ENCODE results near the gene RPN2. TPM values are rescaled to one million over a fixed set of nuclear protein-coding genes. Genes with fewer than 3 reads are reported as not detected.

Gene RPN2
- 100 to 1,000 TPM; 102 to 286 TPM for total RNA-seq
- polyA plus RNA-seq = 100 to 1,000 TPM in 1 of 2 donors, 10 to 100 TPM in 1; 88.9 to 276 TPM
- long read RNA-seq, donor 1, transcript RPN2-201 (17 exons, 2,515 nt) = major isoform, 38 of 197 reads
- long read RNA-seq, donor 1, partial matches to known transcripts = 149 of 197 reads
- long read RNA-seq, donor 1, other reads (novel, unspliced or antisense) = 10 of 197 reads
- long read RNA-seq, donor 2, transcript RPN2-201 (17 exons, 2,515 nt) = major isoform, 6 of 96 reads
- long read RNA-seq, donor 2, partial matches to known transcripts = 90 of 96 reads
- long read RNA-seq, donor 2, other reads (novel, unspliced or antisense) = 0 of 96 reads
- long read RNA-seq, donor 3, transcript RPN2-201 (17 exons, 2,515 nt) = major isoform, 14 of 100 reads
- long read RNA-seq, donor 3, partial matches to known transcripts = 86 of 100 reads
- long read RNA-seq, donor 3, other reads (novel, unspliced or antisense) = 0 of 100 reads
- long read RNA-seq, donor 4, transcript RPN2-201 (17 exons, 2,515 nt) = major isoform, 5 of 107 reads
- long read RNA-seq, donor 4, partial matches to known transcripts = 102 of 107 reads
- long read RNA-seq, donor 4, other reads (novel, unspliced or antisense) = 0 of 107 reads
- long read RNA-seq, donor 5, transcript RPN2-201 (17 exons, 2,515 nt) = major isoform, 54 of 226 reads
- long read RNA-seq, donor 5, partial matches to known transcripts = 158 of 226 reads
- long read RNA-seq, donor 5, other reads (novel, unspliced or antisense) = 13 of 226 reads

- DNase-seq = peak; percentile 98 to 99 (median 98)
- Histone ChIP-seq H3K4me3 (peak within 1 kb of the TSS; percentile 99), H3K4me1 (ENCODE audit: control insufficient read depth in 5 of 5, insufficient read depth in 5 of 5, low read length in 5 of 5) (peaks cover 4 to 14% (median 6%) of the 10 kb centered on the region in 5 donors), H3K9me3 (ENCODE audit: control insufficient read depth in 4 of 4, insufficient read depth in 3 of 4, low read length in 3 of 4) (no peaks in the 10 kb centered on the region), H3K27ac (ENCODE audit: low read depth in 1 of 2, low read length in 1 of 2) (peak within 1 kb of the TSS; percentile 89 to 95), H3K9ac (ENCODE audit: insufficient read depth in 1 of 2, low read length in 2 of 2) (peak within 1 kb of the TSS; percentile 82 to 86), H3K36me3 (ENCODE audit: control insufficient read depth in 4 of 4, insufficient read depth in 4 of 4, low read length in 4 of 4) (peaks cover 0 to under 1% (median 0%) of the 10 kb centered on the region in 4 donors), H3K27me3 (ENCODE audit: control insufficient read depth in 3 of 3, insufficient read depth in 3 of 3, low read length in 2 of 3) (no peaks in the 10 kb centered on the region)
- TF ChIP-seq, protein P1, sequence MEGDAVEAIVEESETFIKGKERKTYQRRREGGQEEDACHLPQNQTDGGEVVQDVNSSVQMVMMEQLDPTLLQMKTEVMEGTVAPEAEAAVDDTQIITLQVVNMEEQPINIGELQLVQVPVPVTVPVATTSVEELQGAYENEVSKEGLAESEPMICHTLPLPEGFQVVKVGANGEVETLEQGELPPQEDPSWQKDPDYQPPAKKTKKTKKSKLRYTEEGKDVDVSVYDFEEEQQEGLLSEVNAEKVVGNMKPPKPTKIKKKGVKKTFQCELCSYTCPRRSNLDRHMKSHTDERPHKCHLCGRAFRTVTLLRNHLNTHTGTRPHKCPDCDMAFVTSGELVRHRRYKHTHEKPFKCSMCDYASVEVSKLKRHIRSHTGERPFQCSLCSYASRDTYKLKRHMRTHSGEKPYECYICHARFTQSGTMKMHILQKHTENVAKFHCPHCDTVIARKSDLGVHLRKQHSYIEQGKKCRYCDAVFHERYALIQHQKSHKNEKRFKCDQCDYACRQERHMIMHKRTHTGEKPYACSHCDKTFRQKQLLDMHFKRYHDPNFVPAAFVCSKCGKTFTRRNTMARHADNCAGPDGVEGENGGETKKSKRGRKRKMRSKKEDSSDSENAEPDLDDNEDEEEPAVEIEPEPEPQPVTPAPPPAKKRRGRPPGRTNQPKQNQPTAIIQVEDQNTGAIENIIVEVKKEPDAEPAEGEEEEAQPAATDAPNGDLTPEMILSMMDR (IDR thresholded peaks at IDR 0.05; ENCODE audit: control extremely low read depth, extremely low read depth) = no peak
- WGBS, 2 donors = 0% methylated on average over 69 to 80 of the region's 80 CpGs
- peak; percentile 99 for ATAC-seq (ENCODE audit: insufficient read depth, low FRiP score)
Measured at GRCh38 chr20:37178839-37179682, at the start of gene RPN2, which contains the start of gene MROH8. Gene RPN2 (plus strand): TSS chr20:37179330. CDS start chr20:37179357, 27 bp downstream. Gene MROH8 (minus strand): TSS chr20:37179548.

GRCh38 chr20:37131486-37131885 lies 47.6 kb upstream of the RPN2 start:
- TF ChIP-seq, protein P1 (IDR thresholded peaks at IDR 0.05; ENCODE audit: control extremely low read depth, extremely low read depth) = no peak
- 84 to 92% methylated on average over 3 of the region's 3 CpGs for WGBS, 2 donors
- ATAC-seq (ENCODE audit: insufficient read depth, low FRiP score) = no peak

DNA sequence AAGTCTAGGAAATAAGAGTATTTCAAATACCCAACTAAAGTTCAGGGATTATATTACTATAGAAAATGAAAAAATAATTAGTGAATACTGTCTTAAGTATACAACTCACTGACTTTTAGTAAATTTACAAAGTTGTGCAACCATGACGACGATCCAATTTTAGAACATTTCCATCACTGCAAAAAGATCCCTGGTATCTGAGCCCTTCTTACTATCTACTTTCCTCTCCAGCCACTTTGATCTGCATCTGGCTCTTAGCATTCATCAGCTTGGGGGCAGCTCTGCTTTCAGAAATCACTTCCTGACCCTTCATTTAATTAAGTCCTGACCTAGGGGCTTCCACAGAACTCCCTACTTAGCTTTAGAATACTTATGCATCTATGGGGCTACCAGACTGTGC lies 45.2 kb upstream of the RPN2 start:
- no peaks in the 10 kb centered on the region for H3K27me3 ChIP-seq (ENCODE audit: control insufficient read depth in 3 of 3, insufficient read depth in 3 of 3, low read length in 2 of 3)
- DNase-seq (no peak), ATAC-seq (ENCODE audit: insufficient read depth, low FRiP score) (no peak)
- H3K4me3 ChIP-seq = no peak overlapping the region
- TF ChIP-seq, protein P1 (IDR thresholded peaks at IDR 0.05; ENCODE audit: control extremely low read depth, extremely low read depth) = no peak
- H3K27ac ChIP-seq (ENCODE audit: low read depth in 1 of 2, low read length in 1 of 2) = no peak overlapping the region
- no peaks in the 10 kb centered on the region for H3K36me3 ChIP-seq (ENCODE audit: control insufficient read depth in 4 of 4, insufficient read depth in 4 of 4, low read length in 4 of 4)
- no peak overlapping the region for H3K9ac ChIP-seq (ENCODE audit: insufficient read depth in 1 of 2, low read length in 2 of 2)
- 85 to 89% methylated on average over 2 of the region's 2 CpGs for WGBS, 2 donors
- no peaks in the 10 kb centered on the region for H3K4me1 ChIP-seq (ENCODE audit: control insufficient read depth in 5 of 5, insufficient read depth in 5 of 5, low read length in 5 of 5)
- H3K9me3 ChIP-seq (ENCODE audit: control insufficient read depth in 4 of 4, insufficient read depth in 3 of 4, low read length in 3 of 4) = no peaks in the 10 kb centered on the region

More at GRCh38 chr20:37131486-37131885, 47.6 kb upstream of the RPN2 start:
- no peaks in the 10 kb centered on the region for H3K9me3 ChIP-seq (ENCODE audit: control insufficient read depth in 4 of 4, insufficient read depth in 3 of 4, low read length in 3 of 4)
- DNase-seq = no peak
- H3K9ac ChIP-seq (ENCODE audit: insufficient read depth in 1 of 2, low read length in 2 of 2) = no peak overlapping the region
- no peak overlapping the region for H3K27ac ChIP-seq (ENCODE audit: low read depth in 1 of 2, low read length in 1 of 2)
- H3K4me3 ChIP-seq = no peak overlapping the region
- no peaks in the 10 kb centered on the region for H3K4me1 ChIP-seq (ENCODE audit: control insufficient read depth in 5 of 5, insufficient read depth in 5 of 5, low read length in 5 of 5)
- no peaks in the 10 kb centered on the region for H3K36me3 ChIP-seq (ENCODE audit: control insufficient read depth in 4 of 4, insufficient read depth in 4 of 4, low read length in 4 of 4)
- no peaks in the 10 kb centered on the region for H3K27me3 ChIP-seq (ENCODE audit: control insufficient read depth in 3 of 3, insufficient read depth in 3 of 3, low read length in 2 of 3)
